ENCODE results near the gene POU2AF3.
"Not testable (repeated sequence)": the region's sequence is repeated elsewhere in the genome, so short reads cannot be mapped to it uniquely, and the experiment has no call there.

POU2AF3 gene

GRCh38 chr11:111300569-111300968, 2.2 kb downstream of the POU2AF3 start:
- DNase-seq (ENCODE audit: low read depth): no peak

GRCh38 chr11:111301004-111301841, 2.9 kb downstream of the POU2AF3 start:
- no peak for DNase-seq (ENCODE audit: low read depth)

DNA sequence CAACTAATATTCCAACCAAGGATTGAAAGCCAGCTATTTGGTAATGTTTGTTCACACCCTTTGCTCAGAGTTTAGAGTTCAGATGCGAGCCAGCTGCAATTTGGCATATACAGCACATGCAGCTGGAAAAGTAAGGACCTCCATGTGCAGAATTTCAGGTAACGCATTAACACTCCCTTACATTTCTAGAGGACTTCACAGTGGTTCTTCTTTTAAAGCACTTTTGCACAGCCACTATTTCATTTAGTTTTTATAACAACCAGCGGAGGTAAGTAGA, 3.4 kb downstream of the POU2AF3 start:
- DNase-seq (ENCODE audit: low read depth): no peak

DNA sequence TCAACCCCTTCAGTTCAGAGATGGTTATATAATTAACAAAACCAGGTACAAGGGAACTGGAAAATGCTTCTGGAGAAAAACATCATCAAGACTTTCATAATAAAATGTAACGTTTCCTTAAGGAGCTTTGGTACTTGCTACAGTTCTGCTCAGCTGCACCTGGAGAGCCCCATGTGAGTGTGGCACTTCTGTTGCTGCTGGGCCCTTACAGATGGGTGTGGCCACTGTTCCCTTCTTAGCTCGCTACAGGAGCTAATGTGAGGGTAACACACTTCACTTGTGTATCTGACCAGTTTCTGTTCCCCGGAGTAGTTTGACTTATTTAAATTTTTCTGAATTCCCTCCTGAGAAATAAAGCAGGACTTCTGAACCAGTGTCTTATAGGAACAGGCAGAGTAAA, 4.0 kb downstream of the POU2AF3 start:
- DNase-seq (ENCODE audit: low read depth): no peak

DNA sequence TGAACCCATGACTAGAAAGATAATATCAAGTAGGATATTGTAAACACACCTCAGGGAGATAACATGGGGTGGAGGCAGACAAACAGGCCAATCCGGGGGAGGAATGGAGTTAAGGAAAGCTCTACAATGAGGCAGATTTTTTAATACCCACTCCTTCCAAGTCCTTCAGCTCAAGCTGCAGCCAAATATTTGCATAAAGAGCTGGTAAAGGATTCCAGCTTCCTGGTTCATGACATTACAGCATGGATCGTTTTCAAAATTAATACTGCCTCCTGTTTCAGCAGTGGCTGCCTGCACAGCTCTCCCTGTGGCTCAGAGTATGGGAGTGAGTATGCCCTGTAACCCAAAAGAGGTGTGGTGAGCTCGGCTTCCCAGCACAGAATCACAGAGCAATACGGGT, 5.1 kb downstream of the POU2AF3 start:
- DNase-seq (ENCODE audit: low read depth): no peak

DNA sequence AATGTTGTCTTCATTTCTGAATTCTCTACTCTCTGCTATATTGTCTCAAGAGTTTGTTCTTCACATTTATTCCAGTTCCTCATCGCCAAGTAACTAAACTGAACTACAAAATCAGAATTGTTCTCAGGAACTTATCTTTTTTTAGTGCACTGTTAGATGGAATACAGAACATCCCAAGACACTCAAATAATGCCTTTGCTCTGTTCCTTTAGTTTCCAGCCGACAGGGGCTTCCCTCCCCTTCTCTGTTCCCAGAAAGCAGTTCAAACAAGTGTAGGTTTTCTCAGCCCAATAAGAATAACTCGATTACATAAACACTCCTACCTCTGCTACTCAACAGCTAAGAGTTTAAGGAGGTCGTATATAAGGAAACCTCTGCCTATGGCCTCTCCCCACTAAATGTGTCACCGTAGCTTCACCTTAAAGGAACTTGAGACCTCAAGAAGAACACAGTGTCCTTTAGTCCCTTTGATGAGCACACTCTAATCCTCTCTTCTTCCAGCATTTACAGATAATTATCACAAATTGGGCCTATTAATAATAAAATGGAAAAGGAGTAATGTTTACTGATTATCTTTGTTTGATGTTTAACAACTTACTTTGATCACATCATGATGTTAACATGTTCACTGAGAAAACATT, 6.9 kb downstream of the POU2AF3 start:
- DNase-seq (ENCODE audit: low read depth): no peak

GRCh38 chr11:111305876-111306275, 7.5 kb downstream of the POU2AF3 start:
- DNase-seq (ENCODE audit: low read depth): no peak

- DNase-seq (ENCODE audit: low read depth): no peak
These were observed 8.0 kb downstream of the POU2AF3 start for GRCh38 chr11:111306321-111306720.

GRCh38 chr11:111307472-111308108, 9.2 kb downstream of the POU2AF3 start:
- DNase-seq (ENCODE audit: low read depth): no peak

DNA sequence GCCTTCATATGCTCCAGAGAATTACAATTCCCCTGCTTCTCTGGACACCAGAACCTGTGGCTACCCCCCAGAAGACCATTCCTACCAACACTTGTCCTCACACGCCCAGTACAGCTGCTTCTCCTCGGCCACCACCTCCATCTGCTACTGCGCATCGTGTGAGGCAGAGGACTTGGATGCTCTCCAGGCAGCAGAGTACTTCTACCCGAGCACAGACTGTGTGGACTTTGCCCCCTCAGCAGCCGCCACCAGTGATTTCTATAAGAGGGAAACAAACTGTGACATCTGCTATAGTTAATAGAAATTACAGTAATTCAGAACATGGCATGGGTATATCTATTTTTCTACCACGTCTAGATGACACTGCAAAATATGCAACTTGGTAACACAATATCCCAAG, 9.8 kb downstream of the POU2AF3 start:
- DNase-seq (ENCODE audit: low read depth): no peak

- DNase-seq (ENCODE audit: low read depth): no peak
These were observed 11.0 kb downstream of the POU2AF3 start for GRCh38 chr11:111309215-111309915.

DNA sequence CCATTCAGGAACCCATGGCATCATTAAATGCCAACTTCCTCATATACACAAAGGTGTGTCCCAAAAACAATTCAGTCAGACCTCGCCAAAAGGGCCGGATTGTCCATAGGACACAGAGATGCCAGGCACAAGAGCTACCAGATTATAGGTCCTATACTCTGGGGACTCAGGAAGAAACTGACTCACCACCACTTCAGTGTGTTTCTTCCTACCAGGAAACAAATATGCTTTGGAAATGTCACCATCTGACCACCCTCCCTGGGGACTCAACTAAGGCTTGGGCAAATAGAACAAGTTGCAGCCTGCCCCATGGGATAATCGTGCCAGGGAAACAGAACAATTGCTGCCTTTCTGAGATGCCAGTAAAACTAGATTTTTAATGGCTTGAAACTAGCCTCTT, 11.7 kb downstream of the POU2AF3 start:
- no peak for DNase-seq (ENCODE audit: low read depth)

DNA sequence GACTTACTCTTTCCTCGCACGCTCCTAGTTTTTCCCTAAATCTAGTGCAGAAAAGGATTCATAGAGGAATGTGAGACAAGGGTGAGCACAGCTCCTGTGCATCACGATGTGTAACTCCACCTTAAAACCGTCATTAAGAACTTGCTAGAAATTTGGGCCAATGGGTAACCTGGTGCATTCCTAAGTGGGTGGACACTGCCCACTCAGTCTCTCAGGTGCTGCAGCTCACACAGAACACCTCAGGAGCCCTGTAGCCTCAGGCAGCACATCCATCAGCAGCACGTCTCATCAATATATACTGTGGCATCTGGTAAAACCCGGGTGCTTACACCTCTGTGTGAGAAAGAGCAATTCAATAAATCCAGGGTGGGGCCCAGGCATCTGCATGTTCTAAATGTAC, 12.4 kb downstream of the POU2AF3 start:
- DNase-seq (ENCODE audit: low read depth): no peak

- no peak for DNase-seq (ENCODE audit: low read depth)
These were observed 13.7 kb downstream of the POU2AF3 start for GRCh38 chr11:111312076-111312475.

GRCh38 chr11:111319296-111319695, 20.9 kb downstream of the POU2AF3 start:
- DNase-seq (ENCODE audit: low read depth): no peak

- DNase-seq (ENCODE audit: low read depth): not testable (repeated sequence)
These were observed 21.9 kb downstream of the POU2AF3 start for GRCh38 chr11:111320199-111320598.

DNA sequence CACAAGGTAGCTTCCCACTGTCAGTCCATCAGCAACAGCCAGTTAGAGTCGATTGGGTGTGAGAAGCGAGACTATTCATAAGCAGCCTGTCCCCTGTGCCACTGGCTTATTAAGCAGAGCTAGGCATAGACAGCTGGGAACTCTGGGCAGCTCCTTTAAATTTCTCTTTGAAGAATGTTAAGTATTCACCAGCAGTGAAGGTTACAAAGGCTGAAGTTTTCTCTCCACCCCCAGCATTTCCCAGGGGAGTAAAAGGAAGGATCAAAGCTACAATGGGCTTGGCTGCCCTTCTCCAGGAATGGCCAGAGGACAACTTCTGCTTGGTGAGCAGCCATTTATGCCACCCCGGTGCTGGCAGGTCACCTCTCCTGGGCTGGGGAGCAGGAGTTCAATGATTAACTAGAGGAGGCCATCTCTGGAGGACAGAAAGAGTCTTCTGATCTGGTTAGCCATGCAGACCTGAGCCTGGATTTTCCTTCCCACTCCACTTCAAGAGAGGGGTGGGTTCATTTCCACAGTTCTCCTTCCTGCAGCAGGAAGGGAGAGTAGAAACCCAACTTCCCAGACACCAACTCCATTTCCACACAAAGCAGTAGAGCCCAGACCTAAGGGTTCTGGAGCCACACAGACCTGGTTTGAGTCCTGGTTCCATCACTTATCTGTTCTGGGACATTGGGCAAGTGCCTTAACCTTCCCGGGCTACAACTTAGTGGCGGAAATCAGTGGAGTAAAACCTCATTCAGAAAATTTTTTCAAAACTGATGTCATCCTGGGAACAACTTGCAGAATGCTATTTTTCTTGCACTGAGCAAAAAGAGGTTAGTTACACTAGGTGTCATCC, 22.6 kb downstream of the POU2AF3 start:
- DNase-seq (ENCODE audit: low read depth): no peak

DNA sequence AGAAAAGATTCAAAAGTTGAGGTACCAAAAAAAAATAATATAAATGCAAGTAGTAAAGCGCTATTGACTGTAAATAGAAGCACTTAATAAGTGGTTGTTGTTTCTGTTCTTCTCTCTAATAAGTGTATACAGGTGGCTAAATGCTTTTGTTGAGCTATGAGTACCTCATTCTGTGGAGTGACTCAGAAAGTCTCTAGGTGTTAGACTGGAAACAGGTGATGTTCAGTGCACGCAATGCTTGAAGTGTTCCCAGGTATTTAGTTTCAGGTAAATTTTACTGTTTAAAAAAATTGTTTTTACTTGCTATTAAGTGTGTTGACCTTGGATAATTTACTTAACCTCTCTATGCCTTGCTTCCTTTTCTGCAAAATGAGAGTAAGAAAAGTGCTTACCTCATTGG, 24.2 kb downstream of the POU2AF3 start:
- no peak for DNase-seq (ENCODE audit: low read depth)

DNA sequence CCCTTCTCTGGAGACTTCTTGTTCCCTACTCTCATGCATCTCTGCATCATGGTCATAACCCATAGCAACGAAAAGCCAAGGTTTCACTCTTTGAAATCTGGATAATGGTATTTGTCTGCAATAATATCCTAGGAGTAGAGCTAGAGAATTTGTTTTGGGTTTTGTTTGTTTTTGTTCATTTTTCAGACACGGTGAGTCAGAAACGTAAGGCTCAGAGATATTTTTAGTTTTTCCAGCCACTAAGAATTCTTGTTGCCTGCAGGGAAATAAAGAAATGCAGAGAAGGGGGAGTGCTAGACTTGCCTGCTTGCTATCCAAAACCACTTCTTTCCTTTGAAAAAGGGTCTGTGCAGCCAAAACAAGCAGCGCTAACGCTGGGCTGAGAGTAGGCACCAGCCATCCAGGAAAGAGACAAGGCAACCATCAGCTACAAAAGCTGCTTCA, 26.0 kb downstream of the POU2AF3 start:
- DNase-seq (ENCODE audit: low read depth): no peak

DNA sequence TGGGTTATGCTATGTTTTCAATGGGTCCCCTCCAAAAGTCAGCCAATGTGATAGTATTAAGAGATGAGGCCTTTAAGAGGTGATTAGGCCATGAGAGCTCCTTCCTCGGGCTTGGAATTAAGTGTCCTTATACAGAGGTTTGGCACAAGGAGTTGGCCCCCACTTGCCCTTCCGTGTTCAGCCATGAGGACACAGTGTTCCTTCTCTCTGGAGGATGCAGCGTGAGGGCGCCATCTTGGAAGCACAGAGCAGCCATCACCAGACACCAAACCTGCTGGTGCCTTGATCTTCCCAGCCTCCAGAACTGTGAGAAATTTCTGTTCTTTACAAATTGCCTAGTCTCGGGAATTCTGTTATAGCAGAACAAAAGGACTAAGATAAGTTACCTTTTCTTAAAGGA, 26.9 kb downstream of the POU2AF3 start:
- no peak for DNase-seq (ENCODE audit: low read depth)

GRCh38 chr11:111326824-111327223, 28.5 kb downstream of the POU2AF3 start:
- no peak for DNase-seq (ENCODE audit: low read depth)
